Peyer's patch (tissue), 4 donors: ENCODE data around the gene SOX5. TPM values are rescaled to one million over a fixed set of nuclear protein-coding genes. Genes with fewer than 3 reads are reported as not detected.
"Not testable (repeated sequence)": the region's sequence is repeated elsewhere in the genome, so short reads cannot be mapped to it uniquely, and the experiment has no call there.

Experiments used
- DNase-seq, 3 donors: peaks; one replicate each; pipeline ENCODE4 v3.0.0-alpha.2; 2017 to 2019
- H3K27ac ChIP-seq, 4 donors: fragments of 200-600 bp; sonication (generic); one replicate each; pipeline ENCODE4 v1.5.1; 2016 to 2019
- H3K27me3 ChIP-seq, 2 donors: fragments of 200-600 bp; sonication (generic); one replicate each; pipeline ENCODE4 v1.5.1; 2019
- H3K36me3 ChIP-seq, 3 donors: fragments of 200-600 bp; sonication (generic); one replicate each; pipeline ENCODE4 v1.5.1; 2016 to 2019
- H3K4me1 ChIP-seq, 4 donors: fragments of 200-600 bp; sonication (generic); one replicate each; pipeline ENCODE4 v1.5.1; 2016 to 2019
- H3K4me3 ChIP-seq, 4 donors: fragments of 200-600 bp; sonication (generic); 1 replicate in 3 of 4; 2 replicates in 1 of 4; pipeline ENCODE4 v1.5.1; 2016 to 2019; ENCODE audit warnings: mild to moderate bottlenecking in 1 of 4
- H3K9me3 ChIP-seq, 4 donors: fragments of 200-600 bp; sonication (generic); one replicate each; pipeline ENCODE4 v1.5.1; 2016 to 2019; ENCODE audit warnings: mild to moderate bottlenecking in 1 of 4
- POLR2A ChIP-seq, 2 donors: fragments of 450-650 bp; IDR thresholded peaks; one replicate each; pipeline ENCODE4 v1.5.1; 2017; ENCODE audit warnings: antibody characterized with exemption in 2 of 2, mild to moderate bottlenecking in 2 of 2, moderate library complexity in 2 of 2
- total RNA-seq, 4 donors: library from RNA; depleted of rRNA; stranded (reverse); fragments of >200 nt; gene quantifications; one replicate each; pipeline ENCODE4 v1.1.0, GENCODE V29; 2016
- TF ChIP-seq, protein P1 (sequence below), 6 experiments: fragments of 450-650 bp in 4 of 6; fragments of 200-600 bp in 2 of 6; sonication (generic) in 1 of 6; IDR thresholded peaks; one replicate each; pipeline ENCODE4 v1.5.1; 2017 to 2019; ENCODE audit warnings: antibody characterized with exemption in 6 of 6, mild to moderate bottlenecking in 3 of 6, moderate library complexity in 1 of 6

The SOX5 gene
- total RNA-seq, 4 donors from 2014 or later = 3.8 to 27.2 (median 11.6) TPM

DNA sequence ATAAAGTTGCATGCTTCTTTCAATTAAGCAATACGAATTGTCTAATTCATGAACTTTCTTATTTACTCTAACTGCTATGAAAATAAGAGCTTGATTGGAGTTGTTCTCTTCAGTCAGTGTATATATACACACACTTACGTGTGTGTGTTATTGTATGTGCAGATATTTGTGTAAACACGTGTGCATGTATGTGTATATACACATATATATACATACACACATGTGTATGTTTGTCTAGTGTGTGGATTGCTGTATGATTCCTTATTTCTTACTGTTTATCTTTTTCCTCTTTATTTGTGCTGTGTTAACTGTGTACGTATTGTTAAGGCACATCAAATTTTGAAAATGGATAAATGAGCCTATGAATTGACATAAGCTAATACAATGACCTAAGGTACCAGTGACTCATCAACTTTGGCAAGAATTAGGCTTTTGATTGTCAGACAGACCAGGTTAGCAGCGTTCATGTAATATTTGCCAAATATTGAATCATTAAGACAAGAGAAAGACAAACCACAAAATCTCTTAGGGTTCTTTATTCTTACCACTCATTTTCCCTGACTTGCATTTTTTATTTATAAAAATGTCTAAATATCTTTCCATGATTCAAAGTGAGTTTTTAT lies 423.9 kb downstream of the SOX5 start:
- no peaks in the 10 kb centered on the region for H3K9me3 ChIP-seq
- TF ChIP-seq, protein P1, sequence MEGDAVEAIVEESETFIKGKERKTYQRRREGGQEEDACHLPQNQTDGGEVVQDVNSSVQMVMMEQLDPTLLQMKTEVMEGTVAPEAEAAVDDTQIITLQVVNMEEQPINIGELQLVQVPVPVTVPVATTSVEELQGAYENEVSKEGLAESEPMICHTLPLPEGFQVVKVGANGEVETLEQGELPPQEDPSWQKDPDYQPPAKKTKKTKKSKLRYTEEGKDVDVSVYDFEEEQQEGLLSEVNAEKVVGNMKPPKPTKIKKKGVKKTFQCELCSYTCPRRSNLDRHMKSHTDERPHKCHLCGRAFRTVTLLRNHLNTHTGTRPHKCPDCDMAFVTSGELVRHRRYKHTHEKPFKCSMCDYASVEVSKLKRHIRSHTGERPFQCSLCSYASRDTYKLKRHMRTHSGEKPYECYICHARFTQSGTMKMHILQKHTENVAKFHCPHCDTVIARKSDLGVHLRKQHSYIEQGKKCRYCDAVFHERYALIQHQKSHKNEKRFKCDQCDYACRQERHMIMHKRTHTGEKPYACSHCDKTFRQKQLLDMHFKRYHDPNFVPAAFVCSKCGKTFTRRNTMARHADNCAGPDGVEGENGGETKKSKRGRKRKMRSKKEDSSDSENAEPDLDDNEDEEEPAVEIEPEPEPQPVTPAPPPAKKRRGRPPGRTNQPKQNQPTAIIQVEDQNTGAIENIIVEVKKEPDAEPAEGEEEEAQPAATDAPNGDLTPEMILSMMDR (IDR thresholded peaks at IDR 0.05) = no peak
- no peak for TF ChIP-seq POLR2A (IDR thresholded peaks at IDR 0.05)
- no peak overlapping the region for H3K27ac ChIP-seq
- DNase-seq = no peak
- H3K36me3 ChIP-seq = no peaks in the 10 kb centered on the region
- H3K27me3 ChIP-seq = no peaks in the 10 kb centered on the region
- no peaks in the 10 kb centered on the region for H3K4me1 ChIP-seq
- no peak overlapping the region for H3K4me3 ChIP-seq

DNA sequence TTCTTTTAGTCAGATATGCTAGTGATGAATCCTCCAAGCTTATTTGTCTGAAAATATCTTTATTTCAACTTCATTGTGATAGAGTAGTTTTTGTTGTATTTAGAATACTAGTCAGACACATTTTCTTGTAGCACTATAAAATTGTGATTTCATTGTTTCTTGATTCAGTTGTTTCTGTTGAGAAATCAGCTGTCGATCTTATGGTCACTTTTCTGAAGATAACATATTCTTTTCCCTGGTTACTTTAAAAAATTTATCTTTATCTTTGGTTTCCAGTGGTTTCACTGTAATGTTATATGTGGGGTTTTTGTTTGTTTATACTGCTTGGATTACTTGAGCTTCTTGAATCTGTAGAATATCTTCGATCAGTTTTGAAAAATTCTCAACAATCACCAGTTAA lies 426.1 kb downstream of the SOX5 start:
- no peak for DNase-seq
- H3K9me3 ChIP-seq = no peaks in the 10 kb centered on the region
- no peaks in the 10 kb centered on the region for H3K27me3 ChIP-seq
- H3K4me3 ChIP-seq = no peak overlapping the region
- no peak overlapping the region for H3K27ac ChIP-seq
- no peaks in the 10 kb centered on the region for H3K36me3 ChIP-seq
- no peak for TF ChIP-seq POLR2A (IDR thresholded peaks at IDR 0.05)
- TF ChIP-seq, protein P1 (IDR thresholded peaks at IDR 0.05) = no peak
- no peaks in the 10 kb centered on the region for H3K4me1 ChIP-seq

DNA sequence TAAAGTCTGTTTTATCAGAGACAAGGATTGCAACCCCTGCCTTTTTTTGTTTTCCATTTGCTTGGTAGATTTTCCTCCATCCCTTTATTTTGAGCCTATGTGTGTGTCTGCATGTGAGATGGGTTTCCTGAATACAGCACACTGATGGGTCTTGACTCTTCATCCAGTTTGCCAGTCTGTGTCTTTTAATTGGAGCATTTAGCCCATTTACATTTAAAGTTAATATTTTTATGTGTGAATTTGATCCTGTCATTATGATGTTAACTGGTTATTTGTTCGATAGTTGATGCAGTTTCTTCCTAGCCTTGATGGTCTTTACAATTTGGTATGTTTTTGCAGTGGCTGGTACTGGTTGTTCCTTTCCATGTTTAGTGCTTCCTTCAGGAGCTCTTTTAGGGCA lies 430.0 kb downstream of the SOX5 start:
- not testable (repeated sequence) for DNase-seq, H3K4me3 ChIP-seq, H3K9me3 ChIP-seq, H3K27ac ChIP-seq, H3K27me3 ChIP-seq, H3K4me1 ChIP-seq, H3K36me3 ChIP-seq

DNA sequence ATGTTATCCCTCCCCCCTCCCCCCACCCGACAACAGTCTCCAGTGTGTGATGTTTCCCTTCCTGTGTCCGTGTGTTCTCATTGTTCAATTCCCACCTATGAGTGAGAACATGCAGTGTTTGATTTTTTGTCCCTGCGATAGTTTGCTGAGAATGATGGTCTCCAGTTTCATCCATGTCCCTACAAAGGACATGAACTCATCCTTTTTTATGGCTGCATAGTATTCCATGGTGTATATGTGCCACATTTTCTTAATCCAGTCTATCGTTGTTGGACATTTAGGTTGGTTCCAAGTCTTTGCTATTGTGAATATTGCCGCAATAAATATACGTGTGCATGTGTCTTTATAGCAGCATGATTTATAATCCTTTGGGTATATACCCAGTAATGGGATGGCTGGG lies 433.7 kb downstream of the SOX5 start:
- H3K9me3 ChIP-seq, DNase-seq, H3K4me3 ChIP-seq, H3K4me1 ChIP-seq, H3K27me3 ChIP-seq, H3K36me3 ChIP-seq, H3K27ac ChIP-seq: not testable (repeated sequence)

DNA sequence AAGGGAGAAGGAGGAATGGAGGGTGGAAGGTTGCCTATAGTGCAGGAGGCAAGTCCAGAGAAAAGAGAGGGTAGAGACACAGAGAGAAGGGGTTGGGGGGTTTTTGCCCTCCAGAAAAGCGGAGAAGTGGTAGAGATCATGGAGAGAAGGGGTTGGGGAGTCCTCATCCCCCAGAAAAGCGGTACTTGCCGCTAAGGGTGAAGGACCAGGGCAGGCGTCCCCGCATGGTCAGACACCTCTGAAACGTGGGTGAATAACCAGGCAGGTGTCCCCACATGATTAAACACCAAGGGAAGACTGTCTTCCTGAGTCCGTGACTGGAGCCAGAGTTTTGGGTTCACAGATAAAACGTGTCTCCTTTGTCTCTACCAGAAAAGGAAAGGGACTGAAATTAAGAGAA lies 439.0 kb downstream of the SOX5 start:
- no peak overlapping the region for H3K27ac ChIP-seq
- H3K36me3 ChIP-seq = no peaks in the 10 kb centered on the region
- no peaks in the 10 kb centered on the region for H3K4me1 ChIP-seq
- H3K9me3 ChIP-seq = no peaks in the 10 kb centered on the region
- no peak overlapping the region for H3K4me3 ChIP-seq
- H3K27me3 ChIP-seq = no peaks in the 10 kb centered on the region
- TF ChIP-seq, protein P1 (IDR thresholded peaks at IDR 0.05) = no peak
- TF ChIP-seq POLR2A (IDR thresholded peaks at IDR 0.05) = no peak
- no peak for DNase-seq

DNA sequence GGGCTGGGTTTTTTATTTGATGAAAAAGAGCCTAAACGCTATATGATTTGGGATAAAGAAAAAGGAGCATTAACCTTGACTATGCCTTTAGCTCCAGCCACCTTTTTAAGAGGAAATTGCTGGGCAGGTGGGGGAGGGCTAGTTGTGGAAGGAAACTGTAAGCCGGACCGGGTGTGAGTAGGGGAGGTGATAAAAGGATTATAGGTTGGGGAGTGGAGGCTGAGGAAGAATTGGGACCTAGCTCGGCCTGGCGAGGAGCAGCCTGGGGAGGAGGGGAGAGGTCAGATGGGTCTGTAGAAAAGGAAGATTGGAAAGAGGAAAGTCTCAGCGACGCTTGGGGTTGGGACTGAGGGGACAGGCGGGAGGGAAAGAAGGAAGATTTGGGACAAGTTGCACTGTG lies 439.6 kb downstream of the SOX5 start:
- DNase-seq, H3K27me3 ChIP-seq, H3K9me3 ChIP-seq, H3K27ac ChIP-seq, H3K36me3 ChIP-seq, H3K4me1 ChIP-seq, H3K4me3 ChIP-seq: not testable (repeated sequence)

DNA sequence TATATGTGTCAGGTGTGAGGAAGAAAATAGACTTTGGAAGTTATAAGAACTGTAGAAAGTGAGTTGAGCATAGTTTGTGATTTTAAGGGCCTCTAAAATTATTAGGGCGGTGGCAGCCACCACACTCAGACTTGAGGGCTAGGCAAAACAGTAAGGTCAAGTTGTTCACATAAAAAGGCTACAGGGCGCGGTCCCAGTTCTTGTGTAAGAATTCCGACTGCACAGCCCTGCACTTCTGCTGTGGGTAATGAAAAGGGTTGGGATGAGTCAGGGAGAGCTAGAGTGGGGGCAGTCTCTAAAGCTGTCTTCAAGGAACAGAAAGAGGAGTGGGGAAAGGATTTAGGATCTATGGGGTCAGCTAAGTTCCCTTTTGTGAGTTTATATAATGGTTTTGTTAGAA lies 441.7 kb downstream of the SOX5 start:
- H3K27me3 ChIP-seq, H3K4me1 ChIP-seq, H3K36me3 ChIP-seq, H3K9me3 ChIP-seq, H3K4me3 ChIP-seq, H3K27ac ChIP-seq, DNase-seq: not testable (repeated sequence)

DNA sequence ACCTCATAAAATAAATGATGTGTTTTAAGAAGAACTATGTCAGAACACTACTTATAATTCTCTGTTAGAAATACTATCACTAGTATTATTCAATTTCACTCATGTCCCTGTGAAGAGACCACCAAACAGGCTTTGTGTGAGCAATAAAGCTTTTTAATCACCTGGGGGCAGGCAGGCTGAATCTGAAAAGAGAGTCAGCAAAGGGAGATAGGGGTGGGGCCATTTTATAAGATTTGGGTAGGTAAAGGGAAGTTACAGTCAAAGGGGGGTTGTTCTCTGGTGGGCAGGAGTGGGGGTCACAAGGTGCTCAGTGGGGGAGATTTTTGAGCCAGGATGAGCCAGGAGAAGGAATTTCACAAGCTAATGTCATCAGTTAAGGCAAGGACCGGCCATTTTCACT lies 443.7 kb downstream of the SOX5 start:
- not testable (repeated sequence) for H3K27me3 ChIP-seq, H3K4me1 ChIP-seq, DNase-seq, H3K36me3 ChIP-seq, H3K9me3 ChIP-seq, H3K27ac ChIP-seq, H3K4me3 ChIP-seq
